Fibroblast of lung (primary cell): ENCODE data around the gene GRSF1. TPM values are rescaled to one million over a fixed set of nuclear protein-coding genes. Genes with fewer than 3 reads are reported as not detected.

ENCODE experiments used
- DNase-seq, 2 donors: peaks; one replicate each; pipeline versions ENCODE4 v3.0.0 to v3.0.0-alpha.2; 2010; ENCODE audit warnings: low read depth in 2 of 2
- H2AFZ ChIP-seq: 2 replicates; pipeline ENCODE4 v1.5.1; 2012; ENCODE audit warnings: low read length, control low read depth, inconsistent platforms
- H3K27ac ChIP-seq: 2 replicates; pipeline ENCODE4 v1.5.1; 2011; ENCODE audit warnings: low read length, control low read depth; ENCODE audit not compliant: insufficient read depth
- H3K27me3 ChIP-seq: 2 replicates; pipeline ENCODE4 v1.5.1; 2011; ENCODE audit warnings: mild to moderate bottlenecking, low read length; ENCODE audit not compliant: control insufficient read depth, insufficient read depth
- H3K36me3 ChIP-seq: 2 replicates; pipeline ENCODE4 v1.5.1; 2011; ENCODE audit warnings: low read length; ENCODE audit not compliant: control insufficient read depth, insufficient read depth
- H3K4me1 ChIP-seq: 2 replicates; pipeline ENCODE4 v1.5.1; 2011; ENCODE audit warnings: low read length; ENCODE audit not compliant: control insufficient read depth, insufficient read depth; ENCODE audit errors: extremely low read depth
- H3K4me2 ChIP-seq: 2 replicates; pipeline ENCODE4 v1.5.1; 2011; ENCODE audit warnings: low read length, control low read depth; ENCODE audit not compliant: insufficient read depth; ENCODE audit errors: extremely low read depth
- H3K4me3 ChIP-seq, 4 experiments: fragments of 200-600 bp in 1 of 4; sonication (generic) in 1 of 4; replicated peaks in 1 of 4; 2 replicates each; pipeline ENCODE4 v1.5.1; 2011 to 2016; ENCODE audit warnings: low read length in 4 of 4, low read depth in 3 of 4, mild to moderate bottlenecking in 3 of 4, control low read depth in 2 of 4, inconsistent platforms in 1 of 4, mixed read lengths in 1 of 4; ENCODE audit not compliant: insufficient read depth in 1 of 4; ENCODE audit errors: control extremely low read depth in 1 of 4
- H3K79me2 ChIP-seq: 2 replicates; pipeline ENCODE4 v1.5.1; 2012; ENCODE audit warnings: mild to moderate bottlenecking, low read length, inconsistent platforms; ENCODE audit not compliant: control insufficient read depth, insufficient read depth
- H3K9ac ChIP-seq: 2 replicates; pipeline ENCODE4 v1.5.1; 2011; ENCODE audit warnings: mild to moderate bottlenecking, low read length, control low read depth; ENCODE audit not compliant: insufficient read depth
- H3K9me3 ChIP-seq: 2 replicates; pipeline ENCODE4 v1.5.1; 2012; ENCODE audit warnings: low read depth, low read length; ENCODE audit not compliant: control insufficient read depth, insufficient read depth
- H4K20me1 ChIP-seq: 2 replicates; pipeline ENCODE4 v1.5.1; 2011; ENCODE audit warnings: low read length; ENCODE audit not compliant: control insufficient read depth, insufficient read depth; ENCODE audit errors: extremely low read depth
- EZH2 ChIP-seq: IDR thresholded peaks from 2 replicates; pipeline ENCODE4 v1.5.1; 2012; ENCODE audit warnings: low read length, control low read depth, mild to moderate bottlenecking; ENCODE audit errors: missing control alignments
- polyA plus RNA-seq, 2 donors: library from polyadenylated mRNA; depleted of rRNA in 1 of 2; stranded (reverse) in 1 of 2; unstranded in 1 of 2; fragments of >200 nt; gene quantifications; 2 replicates each; pipeline ENCODE4 v1.2.1, GENCODE V29; 2011 to 2012; ENCODE audit warnings: missing spikeins in 1 of 2
- total RNA-seq: library from RNA; depleted of rRNA; stranded (reverse); fragments of >200 nt; gene quantifications from 2 replicates; pipeline ENCODE4 v1.2.1, GENCODE V29; 2014
- TF ChIP-seq, protein P1 (sequence below), 2 donors: IDR thresholded peaks in 1 of 2; conservative IDR thresholded peaks in 1 of 2; 1 replicate in 1 of 2; 2 replicates in 1 of 2; pipeline ENCODE4 v1.5.1; 2011 to 2012; ENCODE audit warnings: low read length in 2 of 2, control low read depth in 1 of 2, inconsistent platforms in 1 of 2, low read depth in 1 of 2, mild to moderate bottlenecking in 1 of 2

GRSF1 gene
- total and polyA plus RNA-seq, 2 donors (not counting 1 experiment from before 2014, with no cell fraction given): 73.3 to 101 TPM

DNA sequence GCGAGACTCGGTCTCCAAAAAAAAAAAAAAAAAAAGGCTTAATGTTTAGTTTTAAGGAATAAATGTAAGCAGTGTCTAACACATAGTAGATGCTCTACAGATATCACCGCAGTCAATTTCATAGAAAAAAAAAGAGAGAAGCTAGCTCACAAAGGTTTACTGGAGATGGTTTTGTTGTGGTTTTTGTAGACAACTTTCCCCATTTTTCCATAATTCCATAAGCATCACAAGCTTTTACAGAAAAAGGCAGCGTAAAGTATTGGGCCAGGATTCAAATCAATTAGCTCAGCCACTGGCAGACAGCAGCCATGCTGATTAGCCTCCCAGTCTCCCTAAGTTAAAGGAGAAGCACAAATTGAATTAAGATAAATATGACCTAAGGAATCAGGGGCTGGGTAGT, 1.5 kb downstream of the GRSF1 start:
- Histone ChIP-seq H3K27ac (peak overlapping the region; percentile 90), H3K79me2 (peaks cover 57% of the 10 kb centered on the region)

DNA sequence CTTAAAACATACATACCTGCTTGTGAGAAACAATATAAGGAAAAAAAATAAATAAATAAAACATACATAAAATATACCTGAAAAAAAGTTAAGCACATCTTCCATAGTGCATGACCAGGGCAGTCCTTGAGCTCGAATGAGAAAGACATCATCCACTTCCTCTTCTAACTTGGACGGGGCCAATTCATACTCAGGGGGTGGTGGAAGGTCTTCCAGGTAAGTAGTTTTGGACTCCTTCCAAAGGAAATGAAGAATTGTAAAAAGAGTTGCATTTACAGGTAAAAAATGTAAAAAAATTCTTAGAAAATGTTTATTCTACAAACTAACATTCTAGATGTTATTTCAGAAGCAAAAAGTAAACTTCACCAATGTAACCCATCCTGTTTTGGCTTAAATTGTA, 3.6 kb downstream of the GRSF1 start:
- Histone ChIP-seq H3K79me2 (peaks cover 61% of the 10 kb centered on the region), H4K20me1 (no peaks in the 10 kb centered on the region), H3K9me3 (no peaks in the 10 kb centered on the region), H3K4me1 (no peaks in the 10 kb centered on the region), H3K27me3 (no peaks in the 10 kb centered on the region), H3K27ac (no peak overlapping the region), H2AFZ (no peak overlapping the region), H3K4me3 (no peak overlapping the region), H3K4me2 (no peak overlapping the region), H3K36me3 (peaks cover 4% of the 10 kb centered on the region), H3K9ac (no peak overlapping the region)
- TF ChIP-seq, protein P1, sequence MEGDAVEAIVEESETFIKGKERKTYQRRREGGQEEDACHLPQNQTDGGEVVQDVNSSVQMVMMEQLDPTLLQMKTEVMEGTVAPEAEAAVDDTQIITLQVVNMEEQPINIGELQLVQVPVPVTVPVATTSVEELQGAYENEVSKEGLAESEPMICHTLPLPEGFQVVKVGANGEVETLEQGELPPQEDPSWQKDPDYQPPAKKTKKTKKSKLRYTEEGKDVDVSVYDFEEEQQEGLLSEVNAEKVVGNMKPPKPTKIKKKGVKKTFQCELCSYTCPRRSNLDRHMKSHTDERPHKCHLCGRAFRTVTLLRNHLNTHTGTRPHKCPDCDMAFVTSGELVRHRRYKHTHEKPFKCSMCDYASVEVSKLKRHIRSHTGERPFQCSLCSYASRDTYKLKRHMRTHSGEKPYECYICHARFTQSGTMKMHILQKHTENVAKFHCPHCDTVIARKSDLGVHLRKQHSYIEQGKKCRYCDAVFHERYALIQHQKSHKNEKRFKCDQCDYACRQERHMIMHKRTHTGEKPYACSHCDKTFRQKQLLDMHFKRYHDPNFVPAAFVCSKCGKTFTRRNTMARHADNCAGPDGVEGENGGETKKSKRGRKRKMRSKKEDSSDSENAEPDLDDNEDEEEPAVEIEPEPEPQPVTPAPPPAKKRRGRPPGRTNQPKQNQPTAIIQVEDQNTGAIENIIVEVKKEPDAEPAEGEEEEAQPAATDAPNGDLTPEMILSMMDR (conservative IDR thresholded peaks at IDR 0.05 in 1 of 2, IDR thresholded peaks at IDR 0.05 in 1 of 2; ENCODE audit: low read depth in 1 of 2, low read length in 2 of 2): no peak
- TF ChIP-seq EZH2: no peak
- DNase-seq: no peak

More for the DNA sequence above, 1.5 kb downstream of the GRSF1 start:
- Histone ChIP-seq H2AFZ (no peak overlapping the region), H4K20me1 (no peaks in the 10 kb centered on the region), H3K4me1 (no peaks in the 10 kb centered on the region), H3K36me3 (peaks cover 1% of the 10 kb centered on the region), H3K9me3 (no peaks in the 10 kb centered on the region), H3K27me3 (no peaks in the 10 kb centered on the region), H3K9ac (peak overlapping the region; percentile 84), H3K4me3 (peak overlapping the region; percentile 80 to 99 (median 94)), H3K4me2 (peak overlapping the region; percentile 55)
- no peak for TF ChIP-seq EZH2
- TF ChIP-seq, protein P1 (conservative IDR thresholded peaks at IDR 0.05 in 1 of 2, IDR thresholded peaks at IDR 0.05 in 1 of 2; ENCODE audit: low read depth in 1 of 2, low read length in 2 of 2): no peak
- peak; percentile 35 to 39 for DNase-seq

DNA sequence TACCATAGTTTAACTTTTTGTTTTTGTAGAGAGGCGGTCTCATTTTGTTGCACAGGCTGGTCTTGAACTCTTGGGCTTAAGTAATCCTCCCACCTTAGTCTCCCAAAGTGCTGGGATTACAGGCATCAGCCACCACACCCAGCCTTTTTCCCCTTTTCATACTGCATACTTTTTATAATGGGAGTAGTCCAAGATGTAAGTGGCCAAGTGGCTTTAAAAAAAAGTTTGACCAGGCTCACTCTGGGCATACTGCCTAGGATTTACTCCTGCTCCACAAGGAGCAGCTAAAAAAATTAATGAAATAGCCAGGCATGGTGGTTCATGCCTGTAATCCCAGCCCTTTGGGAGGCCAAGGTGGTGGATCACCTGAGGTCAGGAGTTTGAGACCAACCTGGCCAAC, 6.0 kb downstream of the GRSF1 start:
- peaks cover 7% of the 10 kb centered on the region for H3K36me3 ChIP-seq
- H3K79me2 ChIP-seq: peaks cover 54% of the 10 kb centered on the region
- H3K27me3 ChIP-seq: no peaks in the 10 kb centered on the region
- H3K9me3 ChIP-seq: no peaks in the 10 kb centered on the region
- no peak overlapping the region for H3K4me2 ChIP-seq
- H3K4me1 ChIP-seq: no peaks in the 10 kb centered on the region
- peak in 1 of 2 donors; percentile 36 for DNase-seq
- no peak overlapping the region for H3K27ac ChIP-seq
- H2AFZ ChIP-seq: no peak overlapping the region
- H3K9ac ChIP-seq: no peak overlapping the region
- no peaks in the 10 kb centered on the region for H4K20me1 ChIP-seq
- no peak for TF ChIP-seq EZH2
- H3K4me3 ChIP-seq: no peak overlapping the region
